ENCODE measurements around the gene KANSL1. TPM values are rescaled to one million over a fixed set of nuclear protein-coding genes. Genes with fewer than 3 reads are reported as not detected.

KANSL1 gene
- total and polyA plus RNA-seq, 2 experiments from 2014 or later, result 12.2 to 38.2 TPM

GRCh38 chr17:46163316-46163715, 29.9 kb downstream of the KANSL1 start:
- WGBS, 2 experiments (ENCODE audit: low coverage in 1 of 2, low lambda C conversion rate in 2 of 2, missing lambda C conversion rate in 2 of 2), result 96 to 100% methylated on average over 1 of the region's 1 CpG
- DNase-seq, result no peak
- Histone ChIP-seq H3K4me3 (no peak overlapping the region), H3K9me3 (ENCODE audit: low read depth) (no peaks in the 10 kb centered on the region), H3K36me3 (ENCODE audit: low read depth) (peaks cover 12% of the 10 kb centered on the region), H3K27me3 (replicated peaks; ENCODE audit: insufficient read depth) (no peaks in the 10 kb centered on the region), H3K79me2 (ENCODE audit: insufficient read depth) (peaks cover 100% of the 10 kb centered on the region), H3K9ac (no peak overlapping the region), H3F3A (ENCODE audit: insufficient read depth) (peaks cover 42% of the 10 kb centered on the region), H3K4me2 (ENCODE audit: unreplicated experiment) (no peak overlapping the region), H4K20me1 (ENCODE audit: insufficient read depth) (peaks cover 70% of the 10 kb centered on the region), H3K4me1 (ENCODE audit: insufficient read depth) (peaks cover 43% of the 10 kb centered on the region), H2AFZ (no peak overlapping the region), H3K27ac (no peak overlapping the region), H3K9me2 (ENCODE audit: insufficient read depth) (no peaks in the 10 kb centered on the region)
- no peak for TF ChIP-seq EZH2 (IDR thresholded peaks at IDR 0.05; ENCODE audit: insufficient read depth, poor library complexity, severe bottlenecking)
- no peak for TF ChIP-seq EZH2phosphoT487 (IDR thresholded peaks at IDR 0.05; ENCODE audit: insufficient read depth, low read depth)
- in situ Hi-C loops (cut with MboI), result no loop called here

DNA sequence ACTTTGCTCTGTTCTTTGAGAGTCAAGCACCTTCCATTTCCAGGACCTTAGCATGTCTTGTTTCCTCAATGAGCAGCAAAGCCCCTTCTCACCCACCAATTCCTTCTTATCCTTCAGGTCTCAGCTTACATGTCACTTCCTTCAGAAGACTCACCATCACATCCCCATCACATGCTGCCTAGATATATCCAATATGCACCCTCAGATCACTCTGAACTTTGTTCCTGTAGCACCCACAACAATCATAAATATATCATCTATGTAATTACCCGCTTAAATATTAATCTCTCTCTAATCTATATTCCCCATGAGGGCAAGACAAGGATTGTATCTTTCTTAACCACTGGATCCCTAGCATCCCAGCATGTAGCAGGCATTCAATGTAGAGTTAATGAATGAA, 30.4 kb downstream of the KANSL1 start:
- 0 to 3% methylated on average over 1 of the region's 1 CpG for WGBS, 2 experiments (ENCODE audit: low coverage in 1 of 2, low lambda C conversion rate in 2 of 2, missing lambda C conversion rate in 2 of 2)
- peaks cover 43% of the 10 kb centered on the region for H3K4me1 ChIP-seq (ENCODE audit: insufficient read depth)
- in situ Hi-C loops (cut with MboI), result no loop called here
- H3K27me3 ChIP-seq (replicated peaks; ENCODE audit: insufficient read depth), result no peaks in the 10 kb centered on the region
- H3K27ac ChIP-seq, result no peak overlapping the region
- peaks cover 73% of the 10 kb centered on the region for H4K20me1 ChIP-seq (ENCODE audit: insufficient read depth)
- H2AFZ ChIP-seq, result no peak overlapping the region
- no peaks in the 10 kb centered on the region for H3K9me3 ChIP-seq (ENCODE audit: low read depth)
- H3F3A ChIP-seq (ENCODE audit: insufficient read depth), result peaks cover 45% of the 10 kb centered on the region
- H3K4me2 ChIP-seq (ENCODE audit: unreplicated experiment), result no peak overlapping the region
- H3K9me2 ChIP-seq (ENCODE audit: insufficient read depth), result no peaks in the 10 kb centered on the region
- TF ChIP-seq EZH2phosphoT487 (IDR thresholded peaks at IDR 0.05; ENCODE audit: insufficient read depth, low read depth) (no peak), EZH2 (IDR thresholded peaks at IDR 0.05; ENCODE audit: insufficient read depth, poor library complexity, severe bottlenecking) (no peak)
- H3K9ac ChIP-seq, result no peak overlapping the region
- peaks cover 100% of the 10 kb centered on the region for H3K79me2 ChIP-seq (ENCODE audit: insufficient read depth)
- DNase-seq, result no peak
- peaks cover 12% of the 10 kb centered on the region for H3K36me3 ChIP-seq (ENCODE audit: low read depth)
- no peak overlapping the region for H3K4me3 ChIP-seq

DNA sequence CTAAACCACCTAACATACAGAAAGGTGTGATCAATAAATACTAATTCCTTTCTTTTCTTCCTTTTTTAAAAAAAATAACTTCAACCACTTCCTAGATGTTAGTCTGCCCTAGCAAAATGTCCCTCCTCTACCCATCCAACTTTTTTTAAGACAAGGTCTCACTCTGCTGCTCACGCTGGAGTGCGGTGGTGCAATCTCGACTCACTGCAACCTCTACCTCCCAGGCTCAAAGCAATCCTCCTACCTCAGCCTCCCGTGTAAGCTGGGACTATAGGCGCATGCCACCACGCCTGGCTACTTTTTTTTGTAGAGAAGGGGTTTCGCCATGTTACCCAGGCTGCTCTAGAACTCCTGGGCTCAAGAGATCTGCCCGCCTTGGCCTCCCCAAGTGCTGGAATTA, 33.1 kb downstream of the KANSL1 start:
- Histone ChIP-seq H3F3A (ENCODE audit: insufficient read depth) (peaks cover 45% of the 10 kb centered on the region), H3K36me3 (ENCODE audit: low read depth) (peaks cover 12% of the 10 kb centered on the region), H3K79me2 (ENCODE audit: insufficient read depth) (peaks cover 100% of the 10 kb centered on the region), H4K20me1 (ENCODE audit: insufficient read depth) (peaks cover 82% of the 10 kb centered on the region), H3K9ac (no peak overlapping the region), H3K9me2 (ENCODE audit: insufficient read depth) (no peaks in the 10 kb centered on the region), H3K4me1 (ENCODE audit: insufficient read depth) (peaks cover 49% of the 10 kb centered on the region), H3K27me3 (replicated peaks; ENCODE audit: insufficient read depth) (no peaks in the 10 kb centered on the region), H2AFZ (no peak overlapping the region), H3K27ac (peak overlapping the region; percentile 10), H3K4me2 (ENCODE audit: unreplicated experiment) (peak overlapping the region; percentile 43), H3K4me3 (no peak overlapping the region), H3K9me3 (ENCODE audit: low read depth) (no peaks in the 10 kb centered on the region)
- TF ChIP-seq EZH2phosphoT487 (IDR thresholded peaks at IDR 0.05; ENCODE audit: insufficient read depth, low read depth), result no peak
- TF ChIP-seq EZH2 (IDR thresholded peaks at IDR 0.05; ENCODE audit: insufficient read depth, poor library complexity, severe bottlenecking), result no peak
- 81% methylated on average over 8 of the region's 8 CpGs for WGBS, 2 experiments (ENCODE audit: low coverage in 1 of 2, low lambda C conversion rate in 2 of 2, missing lambda C conversion rate in 2 of 2)
- DNase-seq, result no peak
- in situ Hi-C loops (cut with MboI), result no loop called here

- H3K27ac ChIP-seq, result peak overlapping the region; percentile 10
Measured at GRCh38 chr17:46159686-46160085, 33.5 kb downstream of the KANSL1 start.

More at GRCh38 chr17:46159686-46160085, 33.5 kb downstream of the KANSL1 start:
- H3K4me3 ChIP-seq, result no peak overlapping the region
- in situ Hi-C loops (cut with MboI), result no loop called here
- H3K4me2 ChIP-seq (ENCODE audit: unreplicated experiment), result peak overlapping the region; percentile 43
- no peaks in the 10 kb centered on the region for H3K27me3 ChIP-seq (replicated peaks; ENCODE audit: insufficient read depth)
- H4K20me1 ChIP-seq (ENCODE audit: insufficient read depth), result peaks cover 81% of the 10 kb centered on the region
- peaks cover 100% of the 10 kb centered on the region for H3K79me2 ChIP-seq (ENCODE audit: insufficient read depth)
- TF ChIP-seq EZH2 (IDR thresholded peaks at IDR 0.05; ENCODE audit: insufficient read depth, poor library complexity, severe bottlenecking), result no peak
- no peak for TF ChIP-seq EZH2phosphoT487 (IDR thresholded peaks at IDR 0.05; ENCODE audit: insufficient read depth, low read depth)
- H2AFZ ChIP-seq, result no peak overlapping the region
- no peak overlapping the region for H3K9ac ChIP-seq
- H3K9me2 ChIP-seq (ENCODE audit: insufficient read depth), result no peaks in the 10 kb centered on the region
- no peaks in the 10 kb centered on the region for H3K9me3 ChIP-seq (ENCODE audit: low read depth)
- WGBS, 2 experiments (ENCODE audit: low coverage in 1 of 2, low lambda C conversion rate in 2 of 2, missing lambda C conversion rate in 2 of 2), result 73 to 77% methylated on average over 2 of the region's 2 CpGs
- H3F3A ChIP-seq (ENCODE audit: insufficient read depth), result peaks cover 45% of the 10 kb centered on the region
- H3K36me3 ChIP-seq (ENCODE audit: low read depth), result peaks cover 12% of the 10 kb centered on the region
- DNase-seq, result peak; percentile 87
- peaks cover 50% of the 10 kb centered on the region for H3K4me1 ChIP-seq (ENCODE audit: insufficient read depth)

All from GM23248 (cell line).